ENCODE data around the gene TAOK2. TPM values are rescaled to one million over a fixed set of nuclear protein-coding genes. Genes with fewer than 3 reads are reported as not detected.

The TAOK2 gene
- total and polyA plus RNA-seq, 2 of the 13 experiments (the other 11 are each of a cell fraction or from before 2014, with no cell fraction given) = 17.4 to 43.2 TPM

DNA sequence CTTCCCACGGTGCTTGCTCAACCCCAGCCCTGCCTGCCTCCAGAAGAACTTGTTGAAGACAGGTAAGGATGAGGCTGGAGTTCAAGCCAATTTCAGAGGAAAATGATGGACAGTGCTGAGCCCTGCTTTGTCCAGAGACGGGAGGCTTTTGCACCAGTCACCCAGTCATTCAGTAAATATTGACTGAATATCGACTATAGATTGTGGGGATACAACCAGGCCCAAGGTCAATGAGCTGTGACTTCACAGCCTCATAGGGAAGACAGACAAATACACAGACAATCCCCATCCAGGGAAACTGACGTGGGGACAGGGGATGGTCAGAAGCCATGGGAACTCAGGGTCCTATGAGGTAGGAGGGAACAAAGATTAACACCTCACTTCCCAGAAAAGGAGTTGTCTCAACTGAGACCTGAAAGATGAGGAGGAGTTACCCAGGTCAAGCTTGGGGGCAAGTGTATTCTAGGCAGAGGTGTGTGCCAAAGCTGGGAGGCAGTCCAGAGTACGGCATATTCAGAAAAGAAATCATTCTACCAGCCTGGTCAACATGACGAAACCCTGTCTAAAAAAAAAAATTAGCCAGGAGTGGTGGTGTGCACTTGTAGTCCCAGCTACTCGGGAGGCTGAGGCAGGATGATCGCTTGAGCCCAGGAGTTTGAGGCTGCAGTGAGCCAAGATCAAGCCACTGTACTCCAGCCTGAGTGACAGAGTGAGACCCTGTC is 43.0 kb downstream of the TAOK2 start (continued):
- TF ChIP-seq, protein P1, sequence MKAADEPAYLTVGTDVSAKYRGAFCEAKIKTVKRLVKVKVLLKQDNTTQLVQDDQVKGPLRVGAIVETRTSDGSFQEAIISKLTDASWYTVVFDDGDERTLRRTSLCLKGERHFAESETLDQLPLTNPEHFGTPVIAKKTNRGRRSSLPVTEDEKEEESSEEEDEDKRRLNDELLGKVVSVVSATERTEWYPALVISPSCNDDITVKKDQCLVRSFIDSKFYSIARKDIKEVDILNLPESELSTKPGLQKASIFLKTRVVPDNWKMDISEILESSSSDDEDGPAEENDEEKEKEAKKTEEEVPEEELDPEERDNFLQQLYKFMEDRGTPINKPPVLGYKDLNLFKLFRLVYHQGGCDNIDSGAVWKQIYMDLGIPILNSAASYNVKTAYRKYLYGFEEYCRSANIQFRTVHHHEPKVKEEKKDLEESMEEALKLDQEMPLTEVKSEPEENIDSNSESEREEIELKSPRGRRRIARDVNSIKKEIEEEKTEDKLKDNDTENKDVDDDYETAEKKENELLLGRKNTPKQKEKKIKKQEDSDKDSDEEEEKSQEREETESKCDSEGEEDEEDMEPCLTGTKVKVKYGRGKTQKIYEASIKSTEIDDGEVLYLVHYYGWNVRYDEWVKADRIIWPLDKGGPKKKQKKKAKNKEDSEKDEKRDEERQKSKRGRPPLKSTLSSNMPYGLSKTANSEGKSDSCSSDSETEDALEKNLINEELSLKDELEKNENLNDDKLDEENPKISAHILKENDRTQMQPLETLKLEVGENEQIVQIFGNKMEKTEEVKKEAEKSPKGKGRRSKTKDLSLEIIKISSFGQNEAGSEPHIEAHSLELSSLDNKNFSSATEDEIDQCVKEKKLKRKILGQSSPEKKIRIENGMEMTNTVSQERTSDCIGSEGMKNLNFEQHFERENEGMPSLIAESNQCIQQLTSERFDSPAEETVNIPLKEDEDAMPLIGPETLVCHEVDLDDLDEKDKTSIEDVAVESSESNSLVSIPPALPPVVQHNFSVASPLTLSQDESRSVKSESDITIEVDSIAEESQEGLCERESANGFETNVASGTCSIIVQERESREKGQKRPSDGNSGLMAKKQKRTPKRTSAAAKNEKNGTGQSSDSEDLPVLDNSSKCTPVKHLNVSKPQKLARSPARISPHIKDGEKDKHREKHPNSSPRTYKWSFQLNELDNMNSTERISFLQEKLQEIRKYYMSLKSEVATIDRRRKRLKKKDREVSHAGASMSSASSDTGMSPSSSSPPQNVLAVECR (CRISPR knock-in tag; IDR thresholded peaks at IDR 0.05; ENCODE audit: borderline replicate concordance) = peak; percentile 25; the same call in 1 of the 2 replicates
- no peak for TF ChIP-seq RORA (CRISPR knock-in tag; IDR thresholded peaks at IDR 0.05)
- TF ChIP-seq, protein P2, sequence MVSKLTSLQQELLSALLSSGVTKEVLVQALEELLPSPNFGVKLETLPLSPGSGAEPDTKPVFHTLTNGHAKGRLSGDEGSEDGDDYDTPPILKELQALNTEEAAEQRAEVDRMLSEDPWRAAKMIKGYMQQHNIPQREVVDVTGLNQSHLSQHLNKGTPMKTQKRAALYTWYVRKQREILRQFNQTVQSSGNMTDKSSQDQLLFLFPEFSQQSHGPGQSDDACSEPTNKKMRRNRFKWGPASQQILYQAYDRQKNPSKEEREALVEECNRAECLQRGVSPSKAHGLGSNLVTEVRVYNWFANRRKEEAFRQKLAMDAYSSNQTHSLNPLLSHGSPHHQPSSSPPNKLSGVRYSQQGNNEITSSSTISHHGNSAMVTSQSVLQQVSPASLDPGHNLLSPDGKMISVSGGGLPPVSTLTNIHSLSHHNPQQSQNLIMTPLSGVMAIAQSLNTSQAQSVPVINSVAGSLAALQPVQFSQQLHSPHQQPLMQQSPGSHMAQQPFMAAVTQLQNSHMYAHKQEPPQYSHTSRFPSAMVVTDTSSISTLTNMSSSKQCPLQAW (CRISPR knock-in tag; IDR thresholded peaks at IDR 0.05) = 0 out of 2 replicates have a peak, but pooled peaks have one; percentile 26
- TF ChIP-seq ARID2 (CRISPR knock-in tag; IDR thresholded peaks at IDR 0.05; ENCODE audit: borderline replicate concordance) = no peak
- no peak for TF ChIP-seq ZNF562 (CRISPR knock-in tag; IDR thresholded peaks at IDR 0.05; ENCODE audit: borderline replicate concordance)
- TF ChIP-seq IRF2 (CRISPR knock-in tag; IDR thresholded peaks at IDR 0.05) = no peak
- no peak for TF ChIP-seq PRPF4 (IDR thresholded peaks at IDR 0.05; ENCODE audit: low read depth, low read length, poor library complexity, severe bottlenecking)
- TF ChIP-seq, protein P3, sequence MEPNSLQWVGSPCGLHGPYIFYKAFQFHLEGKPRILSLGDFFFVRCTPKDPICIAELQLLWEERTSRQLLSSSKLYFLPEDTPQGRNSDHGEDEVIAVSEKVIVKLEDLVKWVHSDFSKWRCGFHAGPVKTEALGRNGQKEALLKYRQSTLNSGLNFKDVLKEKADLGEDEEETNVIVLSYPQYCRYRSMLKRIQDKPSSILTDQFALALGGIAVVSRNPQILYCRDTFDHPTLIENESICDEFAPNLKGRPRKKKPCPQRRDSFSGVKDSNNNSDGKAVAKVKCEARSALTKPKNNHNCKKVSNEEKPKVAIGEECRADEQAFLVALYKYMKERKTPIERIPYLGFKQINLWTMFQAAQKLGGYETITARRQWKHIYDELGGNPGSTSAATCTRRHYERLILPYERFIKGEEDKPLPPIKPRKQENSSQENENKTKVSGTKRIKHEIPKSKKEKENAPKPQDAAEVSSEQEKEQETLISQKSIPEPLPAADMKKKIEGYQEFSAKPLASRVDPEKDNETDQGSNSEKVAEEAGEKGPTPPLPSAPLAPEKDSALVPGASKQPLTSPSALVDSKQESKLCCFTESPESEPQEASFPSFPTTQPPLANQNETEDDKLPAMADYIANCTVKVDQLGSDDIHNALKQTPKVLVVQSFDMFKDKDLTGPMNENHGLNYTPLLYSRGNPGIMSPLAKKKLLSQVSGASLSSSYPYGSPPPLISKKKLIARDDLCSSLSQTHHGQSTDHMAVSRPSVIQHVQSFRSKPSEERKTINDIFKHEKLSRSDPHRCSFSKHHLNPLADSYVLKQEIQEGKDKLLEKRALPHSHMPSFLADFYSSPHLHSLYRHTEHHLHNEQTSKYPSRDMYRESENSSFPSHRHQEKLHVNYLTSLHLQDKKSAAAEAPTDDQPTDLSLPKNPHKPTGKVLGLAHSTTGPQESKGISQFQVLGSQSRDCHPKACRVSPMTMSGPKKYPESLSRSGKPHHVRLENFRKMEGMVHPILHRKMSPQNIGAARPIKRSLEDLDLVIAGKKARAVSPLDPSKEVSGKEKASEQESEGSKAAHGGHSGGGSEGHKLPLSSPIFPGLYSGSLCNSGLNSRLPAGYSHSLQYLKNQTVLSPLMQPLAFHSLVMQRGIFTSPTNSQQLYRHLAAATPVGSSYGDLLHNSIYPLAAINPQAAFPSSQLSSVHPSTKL (CRISPR knock-in tag; IDR thresholded peaks at IDR 0.05) = peak; percentile 43; the same call in 1 of the 2 replicates
- TF ChIP-seq, protein P4, sequence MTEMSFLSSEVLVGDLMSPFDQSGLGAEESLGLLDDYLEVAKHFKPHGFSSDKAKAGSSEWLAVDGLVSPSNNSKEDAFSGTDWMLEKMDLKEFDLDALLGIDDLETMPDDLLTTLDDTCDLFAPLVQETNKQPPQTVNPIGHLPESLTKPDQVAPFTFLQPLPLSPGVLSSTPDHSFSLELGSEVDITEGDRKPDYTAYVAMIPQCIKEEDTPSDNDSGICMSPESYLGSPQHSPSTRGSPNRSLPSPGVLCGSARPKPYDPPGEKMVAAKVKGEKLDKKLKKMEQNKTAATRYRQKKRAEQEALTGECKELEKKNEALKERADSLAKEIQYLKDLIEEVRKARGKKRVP (CRISPR knock-in tag; IDR thresholded peaks at IDR 0.05) = no peak
- TF ChIP-seq ZNF121 (CRISPR knock-in tag; IDR thresholded peaks at IDR 0.05) = no peak
- TF ChIP-seq JARID2 (CRISPR knock-in tag; IDR thresholded peaks at IDR 0.05; ENCODE audit: insufficient replicate concordance) = no peak
- no peak for TF ChIP-seq CEBPB (IDR thresholded peaks at IDR 0.05; ENCODE audit: borderline replicate concordance, low read depth, low read length)
- TF ChIP-seq, protein P5, sequence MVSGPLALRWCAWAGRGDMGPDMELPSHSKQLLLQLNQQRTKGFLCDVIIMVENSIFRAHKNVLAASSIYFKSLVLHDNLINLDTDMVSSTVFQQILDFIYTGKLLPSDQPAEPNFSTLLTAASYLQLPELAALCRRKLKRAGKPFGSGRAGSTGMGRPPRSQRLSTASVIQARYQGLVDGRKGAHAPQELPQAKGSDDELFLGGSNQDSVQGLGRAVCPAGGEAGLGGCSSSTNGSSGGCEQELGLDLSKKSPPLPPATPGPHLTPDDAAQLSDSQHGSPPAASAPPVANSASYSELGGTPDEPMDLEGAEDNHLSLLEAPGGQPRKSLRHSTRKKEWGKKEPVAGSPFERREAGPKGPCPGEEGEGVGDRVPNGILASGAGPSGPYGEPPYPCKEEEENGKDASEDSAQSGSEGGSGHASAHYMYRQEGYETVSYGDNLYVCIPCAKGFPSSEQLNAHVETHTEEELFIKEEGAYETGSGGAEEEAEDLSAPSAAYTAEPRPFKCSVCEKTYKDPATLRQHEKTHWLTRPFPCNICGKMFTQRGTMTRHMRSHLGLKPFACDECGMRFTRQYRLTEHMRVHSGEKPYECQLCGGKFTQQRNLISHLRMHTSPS (CRISPR knock-in tag; IDR thresholded peaks at IDR 0.05; ENCODE audit: low read depth) = peak; percentile 28; the same call in 1 of the 2 replicates
- TF ChIP-seq ZNF34 (CRISPR knock-in tag; IDR thresholded peaks at IDR 0.05; ENCODE audit: borderline replicate concordance) = no peak
- peak; percentile 69 for TF ChIP-seq ZNF501 (CRISPR knock-in tag; IDR thresholded peaks at IDR 0.05)

Data from HepG2 (cell line).